Measurements from ENCODE around the gene ATG7. TPM values are rescaled to one million over a fixed set of nuclear protein-coding genes. Genes with fewer than 3 reads are reported as not detected.
A peak's percentile ranks its signal among the peaks of the same experiment; 100 is the strongest.

ATG7 gene
- total and polyA plus RNA-seq, 5 donors from 2014 or later: 13.4 to 42.2 (median 15.3) TPM

- H3K27ac ChIP-seq (ENCODE audit: insufficient read depth, low read length, poor library complexity, severe bottlenecking): no peak overlapping the region
- no peak for DNase-seq
- H3K27me3 Mint-ChIP-seq: no peaks in the 10 kb centered on the region
- H3K4me3 Mint-ChIP-seq: no peak overlapping the region
- ATAC-seq (ENCODE audit: low read depth in 2 of 2): no peak
- H3K4me3 ChIP-seq (ENCODE audit: low read depth, low read length): no peak overlapping the region
- H3K27ac Mint-ChIP-seq: no peak overlapping the region
- H3K4me1 Mint-ChIP-seq: no peaks in the 10 kb centered on the region
- no peaks in the 10 kb centered on the region for H3K9me3 Mint-ChIP-seq
- no peaks in the 10 kb centered on the region for H3K36me3 ChIP-seq (ENCODE audit: control insufficient read depth, insufficient read depth, low read length)
- H3K9me3 ChIP-seq (ENCODE audit: control insufficient read depth in 2 of 2, low read length in 2 of 2): no peaks in the 10 kb centered on the region
- H3K27me3 ChIP-seq (ENCODE audit: control insufficient read depth, insufficient read depth, low read length): peaks cover 2% of the 10 kb centered on the region
- no peaks in the 10 kb centered on the region for H3K36me3 Mint-ChIP-seq
- no peaks in the 10 kb centered on the region for H3K4me1 ChIP-seq (ENCODE audit: control insufficient read depth, insufficient read depth, low read length, poor library complexity, severe bottlenecking)
Measured at GRCh38 chr3:11245276-11245675, 26.9 kb upstream of the ATG7 start.

- Mint-ChIP-seq H3K4me3 (no peak overlapping the region), H3K4me1 (peaks cover 0 to 4% (median 2%) of the 10 kb centered on the region in 4 donors), H3K27me3 (no peaks in the 10 kb centered on the region), H3K27ac (no peak overlapping the region), H3K9me3 (no peaks in the 10 kb centered on the region), H3K36me3 (no peaks in the 10 kb centered on the region)
- DNase-seq: no peak
- peaks cover 1% of the 10 kb centered on the region for H3K4me1 ChIP-seq (ENCODE audit: control insufficient read depth, insufficient read depth, low read length, poor library complexity, severe bottlenecking)
- no peak overlapping the region for H3K4me3 ChIP-seq (ENCODE audit: low read depth, low read length)
- ATAC-seq (ENCODE audit: low read depth in 2 of 2): no peak
- no peaks in the 10 kb centered on the region for H3K36me3 ChIP-seq (ENCODE audit: control insufficient read depth, insufficient read depth, low read length)
- no peak overlapping the region for H3K27ac ChIP-seq (ENCODE audit: insufficient read depth, low read length, poor library complexity, severe bottlenecking)
- peaks cover 2% of the 10 kb centered on the region for H3K27me3 ChIP-seq (ENCODE audit: control insufficient read depth, insufficient read depth, low read length)
- no peaks in the 10 kb centered on the region for H3K9me3 ChIP-seq (ENCODE audit: control insufficient read depth in 2 of 2, low read length in 2 of 2)
Measured at GRCh38 chr3:11245827-11246662, 26.2 kb upstream of the ATG7 start.

GRCh38 chr3:11246663-11246970, 25.6 kb upstream of the ATG7 start:
- no peaks in the 10 kb centered on the region for H3K27me3 Mint-ChIP-seq
- no peaks in the 10 kb centered on the region for H3K36me3 ChIP-seq (ENCODE audit: control insufficient read depth, insufficient read depth, low read length)
- H3K4me3 Mint-ChIP-seq: no peak overlapping the region
- H3K4me3 ChIP-seq (ENCODE audit: low read depth, low read length): no peak overlapping the region
- H3K9me3 Mint-ChIP-seq: no peaks in the 10 kb centered on the region
- no peak overlapping the region for H3K27ac Mint-ChIP-seq
- H3K4me1 ChIP-seq (ENCODE audit: control insufficient read depth, insufficient read depth, low read length, poor library complexity, severe bottlenecking): peaks cover 3% of the 10 kb centered on the region
- ATAC-seq (ENCODE audit: low read depth in 2 of 2): no peak
- H3K36me3 Mint-ChIP-seq: no peaks in the 10 kb centered on the region
- H3K27ac ChIP-seq (ENCODE audit: insufficient read depth, low read length, poor library complexity, severe bottlenecking): no peak overlapping the region
- H3K4me1 Mint-ChIP-seq: peaks cover 0 to 9% (median 6%) of the 10 kb centered on the region in 4 donors
- no peaks in the 10 kb centered on the region for H3K9me3 ChIP-seq (ENCODE audit: control insufficient read depth in 2 of 2, low read length in 2 of 2)
- DNase-seq: no peak
- peaks cover 2% of the 10 kb centered on the region for H3K27me3 ChIP-seq (ENCODE audit: control insufficient read depth, insufficient read depth, low read length)

- no peaks in the 10 kb centered on the region for H3K9me3 Mint-ChIP-seq
- H3K36me3 ChIP-seq (ENCODE audit: control insufficient read depth, insufficient read depth, low read length): no peaks in the 10 kb centered on the region
- no peaks in the 10 kb centered on the region for H3K36me3 Mint-ChIP-seq
- H3K27ac ChIP-seq (ENCODE audit: insufficient read depth, low read length, poor library complexity, severe bottlenecking): no peak overlapping the region
- no peak overlapping the region for H3K27ac Mint-ChIP-seq
- peaks cover 0 to 13% (median 9%) of the 10 kb centered on the region in 4 donors for H3K4me1 Mint-ChIP-seq
- H3K27me3 Mint-ChIP-seq: no peaks in the 10 kb centered on the region
- no peak for DNase-seq
- no peak for ATAC-seq (ENCODE audit: low read depth in 2 of 2)
- H3K9me3 ChIP-seq (ENCODE audit: control insufficient read depth in 2 of 2, low read length in 2 of 2): no peaks in the 10 kb centered on the region
- H3K4me3 Mint-ChIP-seq: no peak overlapping the region
- H3K4me1 ChIP-seq (ENCODE audit: control insufficient read depth, insufficient read depth, low read length, poor library complexity, severe bottlenecking): peaks cover 3% of the 10 kb centered on the region
- peaks cover 2% of the 10 kb centered on the region for H3K27me3 ChIP-seq (ENCODE audit: control insufficient read depth, insufficient read depth, low read length)
- H3K4me3 ChIP-seq (ENCODE audit: low read depth, low read length): no peak overlapping the region
Measured at GRCh38 chr3:11247362-11247761, 24.8 kb upstream of the ATG7 start.

GRCh38 chr3:11248596-11248995, 23.6 kb upstream of the ATG7 start:
- DNase-seq: no peak
- no peaks in the 10 kb centered on the region for H3K9me3 Mint-ChIP-seq
- Histone ChIP-seq H3K9me3 (ENCODE audit: control insufficient read depth in 2 of 2, low read length in 2 of 2) (no peaks in the 10 kb centered on the region), H3K4me3 (ENCODE audit: low read depth, low read length) (no peak overlapping the region), H3K36me3 (ENCODE audit: control insufficient read depth, insufficient read depth, low read length) (no peaks in the 10 kb centered on the region), H3K4me1 (ENCODE audit: control insufficient read depth, insufficient read depth, low read length, poor library complexity, severe bottlenecking) (peaks cover 3% of the 10 kb centered on the region), H3K27me3 (ENCODE audit: control insufficient read depth, insufficient read depth, low read length) (peaks cover 2% of the 10 kb centered on the region), H3K27ac (ENCODE audit: insufficient read depth, low read length, poor library complexity, severe bottlenecking) (no peak overlapping the region)
- peaks cover 3% of the 10 kb centered on the region for H3K27me3 Mint-ChIP-seq
- H3K4me3 Mint-ChIP-seq: no peak overlapping the region
- no peaks in the 10 kb centered on the region for H3K36me3 Mint-ChIP-seq
- H3K4me1 Mint-ChIP-seq: peaks cover 0 to 13% (median 9%) of the 10 kb centered on the region in 4 donors
- no peak overlapping the region for H3K27ac Mint-ChIP-seq
- ATAC-seq (ENCODE audit: low read depth in 2 of 2): no peak

- Histone ChIP-seq H3K4me1 (ENCODE audit: control insufficient read depth, insufficient read depth, low read length, poor library complexity, severe bottlenecking) (peaks cover 3% of the 10 kb centered on the region), H3K36me3 (ENCODE audit: control insufficient read depth, insufficient read depth, low read length) (no peaks in the 10 kb centered on the region), H3K9me3 (ENCODE audit: control insufficient read depth in 2 of 2, low read length in 2 of 2) (peaks cover 0 to 2% of the 10 kb centered on the region in 2 experiments), H3K4me3 (ENCODE audit: low read depth, low read length) (peak overlapping the region; percentile 3), H3K27ac (ENCODE audit: insufficient read depth, low read length, poor library complexity, severe bottlenecking) (peak overlapping the region; percentile 47), H3K27me3 (ENCODE audit: control insufficient read depth, insufficient read depth, low read length) (no peaks in the 10 kb centered on the region)
- DNase-seq: peak in 1 of 3 donors; percentile 57
- peaks cover 0 to 2% (median 0%) of the 10 kb centered on the region in 7 donors for H3K9me3 Mint-ChIP-seq
- H3K27ac Mint-ChIP-seq: peak overlapping the region; percentile 56 to 87 (median 86)
- peak; percentile 47 to 53 for ATAC-seq (ENCODE audit: low read depth in 2 of 2)
- H3K36me3 Mint-ChIP-seq: no peaks in the 10 kb centered on the region
- peaks cover 4% of the 10 kb centered on the region for H3K27me3 Mint-ChIP-seq
- peak overlapping the region in 3 of 4 donors; percentile 13 to 47 (median 29) for H3K4me3 Mint-ChIP-seq
- H3K4me1 Mint-ChIP-seq: peaks cover 0 to 13% (median 9%) of the 10 kb centered on the region in 4 donors
Measured at GRCh38 chr3:11250902-11251806, 21.0 kb upstream of the ATG7 start.

GRCh38 chr3:11251807-11252176, 20.4 kb upstream of the ATG7 start:
- no peak overlapping the region for H3K4me3 ChIP-seq (ENCODE audit: low read depth, low read length)
- DNase-seq (no peak), ATAC-seq (ENCODE audit: low read depth in 2 of 2) (no peak)

More at GRCh38 chr3:11251807-11252176, 20.4 kb upstream of the ATG7 start:
- Histone ChIP-seq H3K36me3 (ENCODE audit: control insufficient read depth, insufficient read depth, low read length) (no peaks in the 10 kb centered on the region), H3K27ac (ENCODE audit: insufficient read depth, low read length, poor library complexity, severe bottlenecking) (no peak overlapping the region), H3K9me3 (ENCODE audit: control insufficient read depth in 2 of 2, low read length in 2 of 2) (peaks cover 0 to 2% of the 10 kb centered on the region in 2 experiments), H3K27me3 (ENCODE audit: control insufficient read depth, insufficient read depth, low read length) (no peaks in the 10 kb centered on the region), H3K4me1 (ENCODE audit: control insufficient read depth, insufficient read depth, low read length, poor library complexity, severe bottlenecking) (peaks cover 3% of the 10 kb centered on the region)
- H3K4me3 Mint-ChIP-seq: peak overlapping the region in 1 of 4 donors; percentile 13
- H3K27ac Mint-ChIP-seq: peak overlapping the region in 2 of 3 donors; percentile 56 to 86
- peaks cover 0 to 2% (median 0%) of the 10 kb centered on the region in 7 donors for H3K9me3 Mint-ChIP-seq
- peaks cover 0 to 13% (median 9%) of the 10 kb centered on the region in 4 donors for H3K4me1 Mint-ChIP-seq
- no peaks in the 10 kb centered on the region for H3K36me3 Mint-ChIP-seq
- peaks cover 4% of the 10 kb centered on the region for H3K27me3 Mint-ChIP-seq
